ENCODE data around the gene PIKFYVE. TPM values are rescaled to one million over a fixed set of nuclear protein-coding genes. Genes with fewer than 3 reads are reported as not detected.
"Not testable (repeated sequence)": the region's sequence is repeated elsewhere in the genome, so short reads cannot be mapped to it uniquely, and the experiment has no call there.

Gene PIKFYVE
- 10 to 100 TPM; 15.1 to 16.1 TPM for total RNA-seq

GRCh38 chr2:208265801-208266552 lies at the start of gene PIKFYVE:
Gene PIKFYVE (plus strand): TSS chr2:208266255. CDS start chr2:208271520, 5,265 bp downstream.
- ChIA-PET POLR2A (interaction anchor here (0.9 to 3.5 kb wide), 3 partner anchors 11 to 555 kb away, joined by 3 to 13 read pairs (median 3); partner anchors contain the start of genes CCNYL1 and IDH1), CTCF (interaction anchor here (1.2 to 2.9 kb wide), 2 partner anchors 11 to 15 kb away, joined by 4 to 17 read pairs; partner anchors contain the start of gene IDH1)

GRCh38 chr2:208221873-208222272 lies 44.2 kb upstream of the PIKFYVE start:
- POLR2A ChIA-PET = not testable (repeated sequence)
- CTCF ChIA-PET = interaction anchor here (0.6 kb wide), 1 partner anchor 119 kb away, joined by 3 read pairs; no protein-coding TSS in a partner anchor

GRCh38 chr2:208222351-208222750 lies 43.7 kb upstream of the PIKFYVE start:
- CTCF ChIA-PET = interaction anchor here (0.6 kb wide), 1 partner anchor 118 kb away, joined by 3 read pairs; no protein-coding TSS in a partner anchor

GRCh38 chr2:208224802-208225201 lies 41.3 kb upstream of the PIKFYVE start:
- CTCF ChIA-PET = no interaction called here
- POLR2A ChIA-PET = no interaction called here

More at GRCh38 chr2:208222351-208222750, 43.7 kb upstream of the PIKFYVE start:
- POLR2A ChIA-PET = no interaction called here

- ChIA-PET CTCF (interaction anchor here (2.2 kb wide), 1 partner anchor 52 kb away, joined by 6 read pairs; no protein-coding TSS in a partner anchor), POLR2A (no interaction called here)
These were observed 38.3 kb upstream of the PIKFYVE start for GRCh38 chr2:208227581-208228232.

GRCh38 chr2:208228476-208228875 lies 37.6 kb upstream of the PIKFYVE start:
- CTCF ChIA-PET = no interaction called here
- POLR2A ChIA-PET = no interaction called here

GRCh38 chr2:208234786-208235185 lies 31.3 kb upstream of the PIKFYVE start:
- ChIA-PET POLR2A (no interaction called here), CTCF (no interaction called here)

GRCh38 chr2:208235860-208236259 lies 30.2 kb upstream of the PIKFYVE start:
- ChIA-PET CTCF (no interaction called here), POLR2A (no interaction called here)

GRCh38 chr2:208239770-208240493 lies 26.1 kb upstream of the PIKFYVE start:
- ChIA-PET POLR2A (no interaction called here), CTCF (no interaction called here)

- POLR2A ChIA-PET = no interaction called here
- CTCF ChIA-PET = interaction anchor here (1.9 kb wide), 1 partner anchor 13 kb away, joined by 10 read pairs; no protein-coding TSS in a partner anchor
These were observed 25.3 kb upstream of the PIKFYVE start for GRCh38 chr2:208240619-208241209.

GRCh38 chr2:208244422-208244821 lies 21.6 kb upstream of the PIKFYVE start:
- ChIA-PET CTCF (no interaction called here), POLR2A (no interaction called here)

- POLR2A ChIA-PET = no interaction called here
- CTCF ChIA-PET = no interaction called here
These were observed 20.3 kb upstream of the PIKFYVE start for GRCh38 chr2:208245746-208246145.

GRCh38 chr2:208248601-208249000 lies 17.5 kb upstream of the PIKFYVE start:
- POLR2A ChIA-PET = no interaction called here
- CTCF ChIA-PET = no interaction called here

- CTCF ChIA-PET = no interaction called here
- POLR2A ChIA-PET = no interaction called here
These were observed 16.8 kb upstream of the PIKFYVE start for GRCh38 chr2:208249296-208249695.

GRCh38 chr2:208250388-208250787 lies 15.7 kb upstream of the PIKFYVE start:
- CTCF ChIA-PET = no interaction called here
- POLR2A ChIA-PET = interaction anchor here (0.7 kb wide), 1 partner anchor 185 kb away, joined by 6 read pairs; no protein-coding TSS in a partner anchor

GRCh38 chr2:208251098-208251497 lies 15.0 kb upstream of the PIKFYVE start:
- CTCF ChIA-PET = no interaction called here
- POLR2A ChIA-PET = no interaction called here

- POLR2A ChIA-PET = no interaction called here
These were observed 13.2 kb upstream of the PIKFYVE start for GRCh38 chr2:208252716-208253492.

GRCh38 chr2:208253600-208254117 lies 12.4 kb upstream of the PIKFYVE start:
- CTCF ChIA-PET = interaction anchor here (1.0 to 3.7 kb wide), 8 partner anchors 12 to 231 kb away, joined by 3 to 17 read pairs (median 6); partner anchors contain the start of gene PIKFYVE

More at GRCh38 chr2:208252716-208253492, 13.2 kb upstream of the PIKFYVE start:
- CTCF ChIA-PET = interaction anchor here (0.6 to 2.0 kb wide), 3 partner anchors 11 to 420 kb away, joined by 3 to 10 read pairs (median 3); no protein-coding TSS in a partner anchor

More at GRCh38 chr2:208253600-208254117, 12.4 kb upstream of the PIKFYVE start:
- POLR2A ChIA-PET = interaction anchor here (0.6 to 3.1 kb wide), 2 partner anchors 12 to 17 kb away, joined by 3 to 13 read pairs; partner anchors contain the start of gene PIKFYVE

Data from activated CD8-positive, alpha-beta memory T cell treated with anti-CD3 and anti-CD28 coated beads for 36 hours (primary cell).